Bronchial epithelial cell (primary cell): Measurements from ENCODE around the gene PARS2. TPM values are rescaled to one million over a fixed set of nuclear protein-coding genes. Genes with fewer than 3 reads are reported as not detected.

Experiments
- DNase-seq: peaks from one replicate; pipeline ENCODE4 v3.0.0-alpha.2; 2010; ENCODE audit warnings: low read depth
- FAIRE-seq: peaks from 2 replicates; lab custom pipeline; 2011; peaks lifted over from hg19 to GRCh38; lab: Jason Lieb, UNC
- H3K27me3 ChIP-seq: 2 replicates; pipeline ENCODE4 v1.5.1; 2011; ENCODE audit warnings: low read length; ENCODE audit not compliant: control insufficient read depth, insufficient read depth
- H3K36me3 ChIP-seq: 2 replicates; pipeline ENCODE4 v1.5.1; 2011; ENCODE audit warnings: low read length; ENCODE audit not compliant: control insufficient read depth, insufficient read depth
- H3K4me3 ChIP-seq: 2 replicates; pipeline ENCODE4 v1.5.1; 2011; ENCODE audit warnings: mild to moderate bottlenecking, low read depth, low read length, control low read depth
- total RNA-seq: library from RNA; depleted of rRNA; stranded (reverse); fragments of >200 nt; gene quantifications from 2 replicates; pipeline ENCODE4 v1.2.1, GENCODE V29; 2014
- TF ChIP-seq, protein P1 (sequence below): IDR thresholded peaks from 2 replicates; pipeline ENCODE4 v1.5.1; 2011; ENCODE audit warnings: mild to moderate bottlenecking, moderate library complexity, low read length, control low read depth, inconsistent platforms; ENCODE audit not compliant: insufficient read depth, severe bottlenecking

Gene PARS2
- total RNA-seq, 1 donor from 2014 or later: 5.3 TPM

DNA sequence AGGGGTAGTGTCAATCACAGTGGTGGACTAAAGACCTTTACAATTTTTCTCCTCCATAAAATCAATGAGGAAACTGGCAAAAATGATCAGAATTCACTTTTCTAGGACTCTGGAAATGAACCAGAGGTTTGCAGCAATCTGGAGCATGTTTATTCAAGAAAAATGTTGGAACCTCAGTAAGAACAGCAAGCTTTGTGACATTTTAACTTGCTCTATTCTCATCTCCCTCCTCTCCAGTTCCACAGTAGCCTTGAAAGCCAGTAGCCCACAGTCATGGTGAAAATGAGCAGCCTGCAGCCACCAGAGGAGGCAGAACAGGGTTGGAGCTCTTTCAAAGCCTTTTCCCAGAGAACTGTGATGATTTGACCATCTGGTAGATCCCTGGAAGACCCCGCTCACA, 39.6 kb downstream of the PARS2 start:
- no peaks in the 10 kb centered on the region for H3K27me3 ChIP-seq
- FAIRE-seq (no peak), DNase-seq (no peak)
- TF ChIP-seq, protein P1, sequence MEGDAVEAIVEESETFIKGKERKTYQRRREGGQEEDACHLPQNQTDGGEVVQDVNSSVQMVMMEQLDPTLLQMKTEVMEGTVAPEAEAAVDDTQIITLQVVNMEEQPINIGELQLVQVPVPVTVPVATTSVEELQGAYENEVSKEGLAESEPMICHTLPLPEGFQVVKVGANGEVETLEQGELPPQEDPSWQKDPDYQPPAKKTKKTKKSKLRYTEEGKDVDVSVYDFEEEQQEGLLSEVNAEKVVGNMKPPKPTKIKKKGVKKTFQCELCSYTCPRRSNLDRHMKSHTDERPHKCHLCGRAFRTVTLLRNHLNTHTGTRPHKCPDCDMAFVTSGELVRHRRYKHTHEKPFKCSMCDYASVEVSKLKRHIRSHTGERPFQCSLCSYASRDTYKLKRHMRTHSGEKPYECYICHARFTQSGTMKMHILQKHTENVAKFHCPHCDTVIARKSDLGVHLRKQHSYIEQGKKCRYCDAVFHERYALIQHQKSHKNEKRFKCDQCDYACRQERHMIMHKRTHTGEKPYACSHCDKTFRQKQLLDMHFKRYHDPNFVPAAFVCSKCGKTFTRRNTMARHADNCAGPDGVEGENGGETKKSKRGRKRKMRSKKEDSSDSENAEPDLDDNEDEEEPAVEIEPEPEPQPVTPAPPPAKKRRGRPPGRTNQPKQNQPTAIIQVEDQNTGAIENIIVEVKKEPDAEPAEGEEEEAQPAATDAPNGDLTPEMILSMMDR: no peak
- peaks cover 12% of the 10 kb centered on the region for H3K36me3 ChIP-seq
- no peak overlapping the region for H3K4me3 ChIP-seq

- Histone ChIP-seq H3K36me3 (peaks cover 16% of the 10 kb centered on the region), H3K27me3 (no peaks in the 10 kb centered on the region), H3K4me3 (no peak overlapping the region)
- FAIRE-seq (no peak), DNase-seq (no peak)
- TF ChIP-seq, protein P1: no peak
These were observed 40.3 kb downstream of the PARS2 start for GRCh38 chr1:54723985-54724384.

DNA sequence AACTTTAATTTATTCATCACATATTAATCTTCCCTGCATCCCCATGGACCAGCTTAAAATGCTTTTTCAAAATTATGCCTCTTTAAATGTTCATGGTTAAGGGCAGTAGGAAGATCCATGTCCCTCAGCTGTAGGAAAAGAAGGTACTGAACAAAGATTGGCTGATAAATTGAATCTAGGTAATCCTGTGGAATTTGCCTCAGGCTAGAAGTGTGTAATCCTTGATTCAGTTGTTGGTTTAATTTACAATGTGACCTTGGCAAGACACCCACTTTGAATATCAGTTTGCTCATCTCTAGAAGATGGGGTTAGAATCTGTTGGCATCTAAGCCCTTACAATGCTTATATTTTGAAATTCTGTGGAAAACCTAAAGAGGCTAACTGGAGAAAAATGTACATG, 42.6 kb downstream of the PARS2 start:
- TF ChIP-seq, protein P1: no peak
- Histone ChIP-seq H3K36me3 (peaks cover 23% of the 10 kb centered on the region), H3K27me3 (no peaks in the 10 kb centered on the region), H3K4me3 (no peak overlapping the region)
- no peak for FAIRE-seq
- peak; percentile 34 for DNase-seq

DNA sequence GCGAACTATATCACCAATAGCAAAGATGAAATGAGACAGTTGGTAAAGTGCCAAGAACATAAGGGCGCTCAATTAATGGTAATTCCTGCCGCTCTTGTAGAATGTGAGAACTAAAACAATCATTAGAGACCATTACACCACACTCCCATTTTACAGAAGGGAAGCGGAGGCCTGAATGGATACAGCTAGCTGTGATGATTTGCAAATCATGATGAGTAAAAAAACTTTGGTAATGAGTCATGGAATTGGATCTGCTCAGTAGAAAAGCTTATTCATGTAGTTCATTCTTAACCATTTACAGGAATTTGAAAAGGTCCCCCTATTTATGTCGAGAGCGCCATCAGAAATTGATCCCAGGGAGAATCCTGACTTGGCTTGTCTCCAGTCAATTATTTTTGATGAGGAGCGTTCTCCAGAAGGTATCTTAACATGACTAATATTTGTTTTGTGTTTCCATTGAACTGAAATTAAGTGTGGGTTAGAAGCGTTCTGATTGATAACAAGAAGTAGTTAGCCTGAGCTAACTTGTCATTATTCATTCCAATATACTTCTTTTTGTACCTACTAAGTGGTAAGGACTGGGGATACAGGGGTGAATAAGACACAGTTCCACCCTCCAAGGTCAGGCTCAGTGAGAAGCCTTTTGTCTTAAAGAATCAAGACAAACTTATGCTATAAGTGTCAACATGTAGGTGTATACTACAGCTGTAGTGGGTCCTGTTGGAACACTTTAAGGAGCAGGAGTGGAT, 47.9 kb downstream of the PARS2 start:
- FAIRE-seq (no peak), DNase-seq (peak; percentile 88)
- Histone ChIP-seq H3K4me3 (peak overlapping the region; percentile 96), H3K36me3 (peaks cover 12% of the 10 kb centered on the region), H3K27me3 (no peaks in the 10 kb centered on the region)
- TF ChIP-seq, protein P1: no peak

- TF ChIP-seq, protein P1: peak; percentile 2
- H3K27me3 ChIP-seq: no peaks in the 10 kb centered on the region
- peaks cover 10% of the 10 kb centered on the region for H3K36me3 ChIP-seq
- peak within 1 kb of the TSS; percentile 96 for H3K4me3 ChIP-seq
- FAIRE-seq (no peak), DNase-seq (peak; percentile 48)
These were observed 48.6 kb downstream of the PARS2 start, which contains the start of gene TTC4 for GRCh38 chr1:54715493-54716298. TSS of gene TTC4 (plus strand) at chr1:54715861. CDS start at chr1:54715909, 48 bp downstream.
